Stimulated activated CD4-positive, alpha-beta T cell treated with anti-CD3 and anti-CD28 coated beads, Interleukin-4, amount 100 ng/mL, for 1 hour (primary cell): ENCODE data around the gene TSSK6.

Experiments used
- DNase-seq: peaks from one replicate; pipeline ENCODE4 v3.0.0-alpha.2; 2020

Gene TSSK6

GRCh38 chr19:19544257-19544953 is 29.1 kb upstream of the TSSK6 start:
- no peak for DNase-seq

GRCh38 chr19:19543640-19544039 is 28.3 kb upstream of the TSSK6 start:
- DNase-seq = no peak

GRCh38 chr19:19543101-19543500 is 27.8 kb upstream of the TSSK6 start:
- DNase-seq = no peak

- DNase-seq = no peak
These were observed 27.2 kb upstream of the TSSK6 start for GRCh38 chr19:19542507-19542906.

GRCh38 chr19:19541616-19542015 is 26.3 kb upstream of the TSSK6 start:
- DNase-seq = no peak

- peak; percentile 82 for DNase-seq
These were observed 25.6 kb upstream of the TSSK6 start for GRCh38 chr19:19540715-19541515.

GRCh38 chr19:19540064-19540714 is 24.8 kb upstream of the TSSK6 start:
- DNase-seq = peak; percentile 73

GRCh38 chr19:19539698-19540063 is 24.3 kb upstream of the TSSK6 start:
- no peak for DNase-seq

- DNase-seq = no peak
These were observed 23.4 kb upstream of the TSSK6 start for GRCh38 chr19:19538785-19539166.

- DNase-seq = peak; percentile 56
These were observed 22.9 kb upstream of the TSSK6 start, which contains the start of gene CILP2 for GRCh38 chr19:19538061-19538784. Gene CILP2 (plus strand): TSS chr19:19538265. CDS start chr19:19538350, 85 bp downstream.

- DNase-seq = no peak
These were observed 22.0 kb upstream of the TSSK6 start for GRCh38 chr19:19537075-19538048.

GRCh38 chr19:19535311-19536191 is 20.2 kb upstream of the TSSK6 start:
- DNase-seq = no peak

GRCh38 chr19:19534556-19535265 is 19.4 kb upstream of the TSSK6 start:
- no peak for DNase-seq

- no peak for DNase-seq
These were observed 18.5 kb upstream of the TSSK6 start for GRCh38 chr19:19533841-19534240.

GRCh38 chr19:19532806-19533701 is 17.7 kb upstream of the TSSK6 start:
- no peak for DNase-seq

GRCh38 chr19:19531951-19532805 is 16.8 kb upstream of the TSSK6 start:
- peak; percentile 90 for DNase-seq

GRCh38 chr19:19530889-19531288 is 15.5 kb upstream of the TSSK6 start:
- DNase-seq = no peak

- no peak for DNase-seq
These were observed 15.1 kb upstream of the TSSK6 start for GRCh38 chr19:19530423-19530804.
